ENCODE data around the gene ADA.

ADA gene

GRCh38 chr20:44694159-44694558 lies 42.7 kb upstream of the ADA start:
- Histone ChIP-seq H3F3A (ENCODE audit: insufficient read depth, low read length) (peaks cover 9% of the 10 kb centered on the region), H3K27me3 (replicated peaks; ENCODE audit: insufficient read depth, low read length) (peaks cover 93% of the 10 kb centered on the region), H3K36me3 (replicated peaks; ENCODE audit: insufficient read depth, low read length) (no peaks in the 10 kb centered on the region), H3K9ac (ENCODE audit: low read length) (no peak overlapping the region), H2AFZ (ENCODE audit: low read length) (no peak overlapping the region), H3K79me2 (ENCODE audit: low read length) (no peaks in the 10 kb centered on the region), H3K4me3 (ENCODE audit: low read length) (no peak overlapping the region), H3K27ac (ENCODE audit: low read length) (no peak overlapping the region), H3K9me3 (replicated peaks; ENCODE audit: insufficient read depth, low read length) (no peaks in the 10 kb centered on the region), H3K9me2 (replicated peaks; ENCODE audit: insufficient read depth, low read length) (no peaks in the 10 kb centered on the region), H4K20me1 (ENCODE audit: insufficient read depth, low read length) (no peaks in the 10 kb centered on the region), H3K4me2 (ENCODE audit: low read depth, low read length) (no peak overlapping the region), H3K4me1 (ENCODE audit: low read length) (peaks cover 5% of the 10 kb centered on the region; the same call in 1 of the 2 replicates)
- DNase-seq, result no peak
- TF ChIP-seq EZH2phosphoT487 (IDR thresholded peaks at IDR 0.05; ENCODE audit: low read length), result no peak
- TF ChIP-seq CTCF (IDR thresholded peaks at IDR 0.05; ENCODE audit: low read length), result no peak
- no peak for TF ChIP-seq EZH2 (optimal IDR thresholded peaks at IDR 0.05; ENCODE audit: low read depth, low read length)

- no peaks in the 10 kb centered on the region for H3K9me2 ChIP-seq (replicated peaks; ENCODE audit: insufficient read depth, low read length)
- H4K20me1 ChIP-seq (ENCODE audit: insufficient read depth, low read length), result no peaks in the 10 kb centered on the region
- H3K36me3 ChIP-seq (replicated peaks; ENCODE audit: insufficient read depth, low read length), result no peaks in the 10 kb centered on the region
- H2AFZ ChIP-seq (ENCODE audit: low read length), result no peak overlapping the region
- TF ChIP-seq CTCF (IDR thresholded peaks at IDR 0.05; ENCODE audit: low read length) (no peak), EZH2 (optimal IDR thresholded peaks at IDR 0.05; ENCODE audit: low read depth, low read length) (no peak)
- H3K4me1 ChIP-seq (ENCODE audit: low read length), result peaks cover 5% of the 10 kb centered on the region; the same call in 1 of the 2 replicates
- no peak overlapping the region for H3K4me3 ChIP-seq (ENCODE audit: low read length)
- DNase-seq, result no peak
- H3K27ac ChIP-seq (ENCODE audit: low read length), result no peak overlapping the region
- H3F3A ChIP-seq (ENCODE audit: insufficient read depth, low read length), result peaks cover 9% of the 10 kb centered on the region
- H3K9me3 ChIP-seq (replicated peaks; ENCODE audit: insufficient read depth, low read length), result no peaks in the 10 kb centered on the region
- no peaks in the 10 kb centered on the region for H3K79me2 ChIP-seq (ENCODE audit: low read length)
- H3K9ac ChIP-seq (ENCODE audit: low read length), result no peak overlapping the region
- peaks cover 93% of the 10 kb centered on the region for H3K27me3 ChIP-seq (replicated peaks; ENCODE audit: insufficient read depth, low read length)
- no peak overlapping the region for H3K4me2 ChIP-seq (ENCODE audit: low read depth, low read length)
Observed at GRCh38 chr20:44693627-44694026, 42.1 kb upstream of the ADA start.

- Histone ChIP-seq H2AFZ (ENCODE audit: low read length) (no peak overlapping the region), H3K9me3 (replicated peaks; ENCODE audit: insufficient read depth, low read length) (no peaks in the 10 kb centered on the region), H3K4me3 (ENCODE audit: low read length) (no peak overlapping the region), H3F3A (ENCODE audit: insufficient read depth, low read length) (peaks cover 9% of the 10 kb centered on the region), H3K79me2 (ENCODE audit: low read length) (no peaks in the 10 kb centered on the region), H3K27ac (ENCODE audit: low read length) (no peak overlapping the region), H3K36me3 (replicated peaks; ENCODE audit: insufficient read depth, low read length) (no peaks in the 10 kb centered on the region), H3K27me3 (replicated peaks; ENCODE audit: insufficient read depth, low read length) (peaks cover 93% of the 10 kb centered on the region), H3K9me2 (replicated peaks; ENCODE audit: insufficient read depth, low read length) (no peaks in the 10 kb centered on the region), H3K9ac (ENCODE audit: low read length) (no peak overlapping the region), H3K4me2 (ENCODE audit: low read depth, low read length) (no peak overlapping the region), H3K4me1 (ENCODE audit: low read length) (peaks cover 5% of the 10 kb centered on the region; the same call in 1 of the 2 replicates), H4K20me1 (ENCODE audit: insufficient read depth, low read length) (no peaks in the 10 kb centered on the region)
- DNase-seq, result no peak
- TF ChIP-seq EZH2 (optimal IDR thresholded peaks at IDR 0.05; ENCODE audit: low read depth, low read length) (no peak), EZH2phosphoT487 (IDR thresholded peaks at IDR 0.05; ENCODE audit: low read length) (no peak), CTCF (IDR thresholded peaks at IDR 0.05; ENCODE audit: low read length) (no peak)
Observed at GRCh38 chr20:44692932-44693480, 41.5 kb upstream of the ADA start.
